Astrocyte (in vitro differentiated cells and primary cell): Measurements from ENCODE around the gene SRSF2. TPM values are rescaled to one million over a fixed set of nuclear protein-coding genes. Genes with fewer than 3 reads are reported as not detected.

Experiments used
- DNase-seq: peaks from one replicate; pipeline ENCODE4 v3.0.0-alpha.2; 2010; ENCODE audit warnings: low read depth
- FAIRE-seq: peaks from 2 replicates; lab custom pipeline; 2011; peaks lifted over from hg19 to GRCh38; lab: Jason Lieb, UNC
- H2AFZ ChIP-seq: 2 replicates; pipeline ENCODE4 v1.6.0; 2012; ENCODE audit warnings: low read depth, low read length, inconsistent platforms
- H3K27ac ChIP-seq: 2 replicates; pipeline ENCODE4 v1.5.1; 2011; ENCODE audit warnings: low read depth, low read length, inconsistent platforms
- H3K27me3 ChIP-seq: 2 replicates; pipeline ENCODE4 v1.6.0; 2011; ENCODE audit warnings: low read length, inconsistent platforms; ENCODE audit not compliant: insufficient read depth
- H3K36me3 ChIP-seq: 2 replicates; pipeline ENCODE4 v1.5.1; 2011; ENCODE audit warnings: low read length, inconsistent platforms; ENCODE audit not compliant: insufficient read depth
- H3K4me1 ChIP-seq: 2 replicates; pipeline ENCODE4 v1.5.1; 2011; ENCODE audit warnings: low read length, inconsistent platforms; ENCODE audit not compliant: insufficient read depth
- H3K4me2 ChIP-seq: 2 replicates; pipeline ENCODE4 v1.6.0; 2012; ENCODE audit warnings: low read length, inconsistent platforms
- H3K4me3 ChIP-seq: 2 replicates; pipeline ENCODE4 v1.5.1; 2011; ENCODE audit warnings: low read depth, mild to moderate bottlenecking, low read length, inconsistent platforms; ENCODE audit not compliant: insufficient read depth
- H3K79me2 ChIP-seq: 2 replicates; pipeline ENCODE4 v1.6.0; 2012; ENCODE audit warnings: mild to moderate bottlenecking, low read length, inconsistent platforms; ENCODE audit not compliant: insufficient read depth
- H3K9ac ChIP-seq: 2 replicates; pipeline ENCODE4 v1.6.0; 2012; ENCODE audit warnings: mild to moderate bottlenecking, low read length, inconsistent platforms
- H3K9me3 ChIP-seq: 2 replicates; pipeline ENCODE4 v1.5.1; 2012; ENCODE audit warnings: low read depth, mild to moderate bottlenecking, low read length, inconsistent platforms; ENCODE audit not compliant: insufficient read depth
- H4K20me1 ChIP-seq: 2 replicates; pipeline ENCODE4 v1.6.0; 2012; ENCODE audit warnings: low read length, inconsistent platforms; ENCODE audit not compliant: insufficient read depth
- H3K27ac Mint-ChIP-seq: one replicate; pipeline ENCODE4 v1.8.0; 2021; ENCODE audit warnings: mild to moderate bottlenecking, mixed read lengths; ENCODE audit not compliant: unreplicated experiment
- H3K27me3 Mint-ChIP-seq: one replicate; pipeline ENCODE4 v1.8.0; 2021; ENCODE audit warnings: low read depth, mixed read lengths; ENCODE audit not compliant: unreplicated experiment
- H3K36me3 Mint-ChIP-seq: one replicate; pipeline ENCODE4 v1.8.0; 2021; ENCODE audit warnings: low read depth, mixed read lengths; ENCODE audit not compliant: unreplicated experiment
- H3K4me1 Mint-ChIP-seq: one replicate; pipeline ENCODE4 v1.8.0; 2021; ENCODE audit warnings: low read depth, mixed read lengths; ENCODE audit not compliant: unreplicated experiment
- H3K4me3 Mint-ChIP-seq: one replicate; pipeline ENCODE4 v1.8.0; 2021; ENCODE audit warnings: mild to moderate bottlenecking, moderate library complexity, mixed read lengths; ENCODE audit not compliant: unreplicated experiment
- H3K9me3 Mint-ChIP-seq: one replicate; pipeline ENCODE4 v1.8.0; 2021; ENCODE audit warnings: mild to moderate bottlenecking, mixed read lengths; ENCODE audit not compliant: unreplicated experiment
- EZH2 ChIP-seq: IDR thresholded peaks from 2 replicates; pipeline ENCODE4 v1.6.1; 2012; ENCODE audit warnings: mild to moderate bottlenecking, low read length, inconsistent platforms; ENCODE audit not compliant: insufficient read depth
- total RNA-seq: library from RNA; stranded (reverse); gene quantifications from 2 replicates; pipeline ENCODE4 v1.2.1, GENCODE V29; 2021
- TF ChIP-seq, protein P1 (sequence below): IDR thresholded peaks from 2 replicates; pipeline ENCODE4 v1.5.1; 2011; ENCODE audit warnings: low read depth, mild to moderate bottlenecking, inconsistent platforms, low read length, moderate library complexity; ENCODE audit not compliant: insufficient read depth

Gene SRSF2
- total RNA-seq, 1 donor from 2014 or later, result 176 TPM

DNA sequence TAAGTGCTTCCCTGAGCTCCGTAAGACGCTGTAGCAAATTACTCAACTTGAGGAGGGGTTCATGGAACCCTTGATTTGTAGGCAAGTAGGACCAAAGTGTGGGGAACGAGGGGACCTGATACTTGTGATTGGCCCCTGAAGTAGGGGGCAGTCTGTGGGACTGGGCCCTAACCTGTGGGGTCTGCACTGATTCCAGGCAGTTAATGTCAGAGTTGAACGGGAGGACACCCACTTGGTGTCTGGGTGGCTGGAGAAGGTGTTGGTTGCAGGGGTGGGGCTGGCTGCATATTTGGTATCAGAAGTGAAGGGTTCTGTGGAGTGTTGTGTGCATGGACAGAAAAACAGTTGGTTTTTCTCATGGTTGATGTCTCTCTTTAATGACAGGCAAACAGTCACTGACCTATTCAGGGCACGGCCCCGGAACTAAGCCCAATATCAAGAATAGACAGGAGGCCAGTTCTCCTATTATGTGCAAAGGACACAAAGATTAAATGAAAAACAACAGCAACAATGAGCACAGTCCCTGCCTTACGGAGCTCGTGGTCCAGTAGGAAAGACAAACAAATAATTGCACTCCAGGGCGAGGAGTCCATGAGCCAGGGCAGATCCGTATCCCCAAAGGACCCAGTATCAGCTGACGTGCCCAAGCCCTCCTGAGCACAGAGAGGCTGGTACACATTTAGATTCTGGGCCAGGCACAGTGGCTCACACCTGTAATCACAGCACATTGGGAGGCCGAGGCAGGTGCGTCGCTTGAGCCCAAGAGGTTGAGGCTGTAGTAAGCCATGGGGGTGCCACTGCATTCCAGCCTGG is 45.5 kb downstream of the SRSF2 start:
- Histone ChIP-seq H3K36me3 (no peaks in the 10 kb centered on the region), H3K9me3 (no peaks in the 10 kb centered on the region), H3K4me2 (no peak overlapping the region), H4K20me1 (peaks cover 64% of the 10 kb centered on the region), H3K27ac (no peak overlapping the region), H3K4me1 (peaks cover 27% of the 10 kb centered on the region), H3K79me2 (peaks cover 87% of the 10 kb centered on the region), H3K9ac (no peak overlapping the region), H2AFZ (no peak overlapping the region), H3K4me3 (no peak overlapping the region), H3K27me3 (no peaks in the 10 kb centered on the region)
- Mint-ChIP-seq H3K4me1 (peaks cover 34% of the 10 kb centered on the region), H3K27ac (peak overlapping the region; percentile 5), H3K4me3 (no peak overlapping the region), H3K9me3 (no peaks in the 10 kb centered on the region), H3K27me3 (no peaks in the 10 kb centered on the region), H3K36me3 (peaks cover 17% of the 10 kb centered on the region)
- TF ChIP-seq, protein P1, sequence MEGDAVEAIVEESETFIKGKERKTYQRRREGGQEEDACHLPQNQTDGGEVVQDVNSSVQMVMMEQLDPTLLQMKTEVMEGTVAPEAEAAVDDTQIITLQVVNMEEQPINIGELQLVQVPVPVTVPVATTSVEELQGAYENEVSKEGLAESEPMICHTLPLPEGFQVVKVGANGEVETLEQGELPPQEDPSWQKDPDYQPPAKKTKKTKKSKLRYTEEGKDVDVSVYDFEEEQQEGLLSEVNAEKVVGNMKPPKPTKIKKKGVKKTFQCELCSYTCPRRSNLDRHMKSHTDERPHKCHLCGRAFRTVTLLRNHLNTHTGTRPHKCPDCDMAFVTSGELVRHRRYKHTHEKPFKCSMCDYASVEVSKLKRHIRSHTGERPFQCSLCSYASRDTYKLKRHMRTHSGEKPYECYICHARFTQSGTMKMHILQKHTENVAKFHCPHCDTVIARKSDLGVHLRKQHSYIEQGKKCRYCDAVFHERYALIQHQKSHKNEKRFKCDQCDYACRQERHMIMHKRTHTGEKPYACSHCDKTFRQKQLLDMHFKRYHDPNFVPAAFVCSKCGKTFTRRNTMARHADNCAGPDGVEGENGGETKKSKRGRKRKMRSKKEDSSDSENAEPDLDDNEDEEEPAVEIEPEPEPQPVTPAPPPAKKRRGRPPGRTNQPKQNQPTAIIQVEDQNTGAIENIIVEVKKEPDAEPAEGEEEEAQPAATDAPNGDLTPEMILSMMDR, result no peak
- no peak for TF ChIP-seq EZH2
- DNase-seq (no peak), FAIRE-seq (no peak)

DNA sequence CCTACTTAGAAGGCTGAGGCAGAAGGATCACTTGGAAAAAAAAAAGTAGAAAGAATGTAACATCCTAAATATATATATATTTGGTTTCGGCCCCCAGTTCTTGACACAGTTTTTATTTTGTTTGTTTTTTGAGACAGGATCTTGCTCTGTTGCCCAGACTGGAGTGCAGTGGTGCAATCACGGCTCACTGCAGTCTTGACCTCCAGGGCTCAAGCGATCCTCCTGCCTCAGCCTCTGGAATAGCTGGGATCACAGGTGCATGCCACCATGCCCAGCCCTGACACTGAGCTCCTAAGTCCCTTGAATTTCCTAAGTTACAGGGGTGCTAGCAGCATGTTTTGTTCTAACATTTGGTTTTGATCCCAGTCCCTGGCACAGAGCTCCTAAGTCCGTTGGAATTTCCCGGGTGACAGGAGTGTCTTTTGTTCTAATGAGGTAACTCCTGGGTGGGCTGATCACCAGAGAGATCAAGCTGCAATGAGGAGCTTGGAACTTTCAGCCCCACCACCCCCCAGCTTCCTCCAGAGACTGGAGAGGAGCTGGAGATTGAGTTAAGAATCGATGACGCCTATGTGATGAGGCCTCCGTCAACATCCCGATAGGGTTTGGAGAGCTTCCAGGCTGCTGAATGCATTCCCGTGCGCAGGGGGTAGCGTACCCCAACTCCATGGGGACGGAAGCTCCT is 46.4 kb downstream of the SRSF2 start:
- TF ChIP-seq, protein P1, result no peak
- TF ChIP-seq EZH2, result no peak
- Histone ChIP-seq H3K27ac (no peak overlapping the region), H3K4me1 (peaks cover 25% of the 10 kb centered on the region), H3K27me3 (no peaks in the 10 kb centered on the region), H3K9ac (no peak overlapping the region), H3K4me3 (no peak overlapping the region), H3K9me3 (no peaks in the 10 kb centered on the region), H2AFZ (no peak overlapping the region), H4K20me1 (peaks cover 70% of the 10 kb centered on the region), H3K4me2 (no peak overlapping the region), H3K36me3 (no peaks in the 10 kb centered on the region), H3K79me2 (peaks cover 84% of the 10 kb centered on the region)
- H3K27me3 Mint-ChIP-seq, result no peaks in the 10 kb centered on the region
- no peak overlapping the region for H3K27ac Mint-ChIP-seq
- no peak for DNase-seq
- FAIRE-seq, result no peak
- H3K9me3 Mint-ChIP-seq, result no peaks in the 10 kb centered on the region
- H3K36me3 Mint-ChIP-seq, result peaks cover 17% of the 10 kb centered on the region
- H3K4me1 Mint-ChIP-seq, result peaks cover 36% of the 10 kb centered on the region
- no peak overlapping the region for H3K4me3 Mint-ChIP-seq
